ENCODE results near the gene PTCSC3.

Gene PTCSC3

GRCh38 chr14:36176524-36176923 is at the start of gene PTCSC3:
TSS of gene PTCSC3 (minus strand) at chr14:36176722.
- Histone ChIP-seq H3K9ac (ENCODE audit: low read depth, low read length) (no peak within 1 kb of the TSS), H3K4me3 (ENCODE audit: low read depth, low read length) (no peak within 1 kb of the TSS), H3K27ac (ENCODE audit: low read depth, low read length) (no peak within 1 kb of the TSS), H3K27me3 (ENCODE audit: control insufficient read depth, insufficient read depth, low read length) (no peaks in the 10 kb centered on the region), H3K4me1 (ENCODE audit: control insufficient read depth, insufficient read depth, low read length) (no peaks in the 10 kb centered on the region), H3K9me3 (ENCODE audit: control insufficient read depth, insufficient read depth, low read length) (no peaks in the 10 kb centered on the region), H3K36me3 (ENCODE audit: control insufficient read depth, insufficient read depth, low read length) (no peaks in the 10 kb centered on the region)

- Histone ChIP-seq H3K4me1 (ENCODE audit: control insufficient read depth, insufficient read depth, low read length) (peaks cover 28% of the 10 kb centered on the region), H3K36me3 (ENCODE audit: control insufficient read depth, insufficient read depth, low read length) (no peaks in the 10 kb centered on the region), H3K27me3 (ENCODE audit: control insufficient read depth, insufficient read depth, low read length) (no peaks in the 10 kb centered on the region), H3K27ac (ENCODE audit: low read depth, low read length) (no peak overlapping the region), H3K9me3 (ENCODE audit: control insufficient read depth, insufficient read depth, low read length) (no peaks in the 10 kb centered on the region), H3K9ac (ENCODE audit: low read depth, low read length) (no peak overlapping the region), H3K4me3 (ENCODE audit: low read depth, low read length) (no peak overlapping the region)
These were observed 49.6 kb upstream of the PTCSC3 start for GRCh38 chr14:36226164-36226563.

GRCh38 chr14:36224176-36224575 is 47.7 kb upstream of the PTCSC3 start:
- Histone ChIP-seq H3K27me3 (ENCODE audit: control insufficient read depth, insufficient read depth, low read length) (no peaks in the 10 kb centered on the region), H3K27ac (ENCODE audit: low read depth, low read length) (no peak overlapping the region), H3K4me1 (ENCODE audit: control insufficient read depth, insufficient read depth, low read length) (peaks cover 24% of the 10 kb centered on the region), H3K36me3 (ENCODE audit: control insufficient read depth, insufficient read depth, low read length) (no peaks in the 10 kb centered on the region), H3K9me3 (ENCODE audit: control insufficient read depth, insufficient read depth, low read length) (no peaks in the 10 kb centered on the region), H3K9ac (ENCODE audit: low read depth, low read length) (no peak overlapping the region), H3K4me3 (ENCODE audit: low read depth, low read length) (no peak overlapping the region)

- Histone ChIP-seq H3K27me3 (ENCODE audit: control insufficient read depth, insufficient read depth, low read length) (no peaks in the 10 kb centered on the region), H3K36me3 (ENCODE audit: control insufficient read depth, insufficient read depth, low read length) (no peaks in the 10 kb centered on the region), H3K9me3 (ENCODE audit: control insufficient read depth, insufficient read depth, low read length) (no peaks in the 10 kb centered on the region), H3K27ac (ENCODE audit: low read depth, low read length) (no peak overlapping the region), H3K4me3 (ENCODE audit: low read depth, low read length) (no peak overlapping the region), H3K4me1 (ENCODE audit: control insufficient read depth, insufficient read depth, low read length) (peaks cover 20% of the 10 kb centered on the region), H3K9ac (ENCODE audit: low read depth, low read length) (no peak overlapping the region)
These were observed 47.0 kb upstream of the PTCSC3 start for GRCh38 chr14:36223558-36223957.

GRCh38 chr14:36222952-36223468 is 46.5 kb upstream of the PTCSC3 start:
- Histone ChIP-seq H3K4me1 (ENCODE audit: control insufficient read depth, insufficient read depth, low read length) (peaks cover 18% of the 10 kb centered on the region), H3K27me3 (ENCODE audit: control insufficient read depth, insufficient read depth, low read length) (no peaks in the 10 kb centered on the region), H3K36me3 (ENCODE audit: control insufficient read depth, insufficient read depth, low read length) (no peaks in the 10 kb centered on the region), H3K9ac (ENCODE audit: low read depth, low read length) (peak overlapping the region; percentile 26; the same call in 1 of the 2 replicates), H3K4me3 (ENCODE audit: low read depth, low read length) (no peak overlapping the region), H3K27ac (ENCODE audit: low read depth, low read length) (no peak overlapping the region), H3K9me3 (ENCODE audit: control insufficient read depth, insufficient read depth, low read length) (no peaks in the 10 kb centered on the region)

GRCh38 chr14:36222337-36222736 is 45.8 kb upstream of the PTCSC3 start:
- no peaks in the 10 kb centered on the region for H3K36me3 ChIP-seq (ENCODE audit: control insufficient read depth, insufficient read depth, low read length)
- H3K9me3 ChIP-seq (ENCODE audit: control insufficient read depth, insufficient read depth, low read length): no peaks in the 10 kb centered on the region
- no peaks in the 10 kb centered on the region for H3K27me3 ChIP-seq (ENCODE audit: control insufficient read depth, insufficient read depth, low read length)
- H3K9ac ChIP-seq (ENCODE audit: low read depth, low read length): no peak overlapping the region
- H3K4me1 ChIP-seq (ENCODE audit: control insufficient read depth, insufficient read depth, low read length): peaks cover 23% of the 10 kb centered on the region
- no peak overlapping the region for H3K27ac ChIP-seq (ENCODE audit: low read depth, low read length)
- H3K4me3 ChIP-seq (ENCODE audit: low read depth, low read length): no peak overlapping the region

- peaks cover 23% of the 10 kb centered on the region for H3K4me1 ChIP-seq (ENCODE audit: control insufficient read depth, insufficient read depth, low read length)
- H3K9ac ChIP-seq (ENCODE audit: low read depth, low read length): no peak overlapping the region
- no peak overlapping the region for H3K4me3 ChIP-seq (ENCODE audit: low read depth, low read length)
- H3K9me3 ChIP-seq (ENCODE audit: control insufficient read depth, insufficient read depth, low read length): no peaks in the 10 kb centered on the region
- H3K36me3 ChIP-seq (ENCODE audit: control insufficient read depth, insufficient read depth, low read length): no peaks in the 10 kb centered on the region
- H3K27ac ChIP-seq (ENCODE audit: low read depth, low read length): no peak overlapping the region
- H3K27me3 ChIP-seq (ENCODE audit: control insufficient read depth, insufficient read depth, low read length): no peaks in the 10 kb centered on the region
These were observed 44.6 kb upstream of the PTCSC3 start for GRCh38 chr14:36221112-36221511.

- Histone ChIP-seq H3K9me3 (ENCODE audit: control insufficient read depth, insufficient read depth, low read length) (no peaks in the 10 kb centered on the region), H3K36me3 (ENCODE audit: control insufficient read depth, insufficient read depth, low read length) (no peaks in the 10 kb centered on the region), H3K9ac (ENCODE audit: low read depth, low read length) (no peak overlapping the region), H3K27me3 (ENCODE audit: control insufficient read depth, insufficient read depth, low read length) (no peaks in the 10 kb centered on the region), H3K27ac (ENCODE audit: low read depth, low read length) (no peak overlapping the region), H3K4me1 (ENCODE audit: control insufficient read depth, insufficient read depth, low read length) (peaks cover 40% of the 10 kb centered on the region), H3K4me3 (ENCODE audit: low read depth, low read length) (no peak overlapping the region)
These were observed 41.2 kb upstream of the PTCSC3 start for GRCh38 chr14:36217732-36218131.

GRCh38 chr14:36217027-36217426 is 40.5 kb upstream of the PTCSC3 start:
- H3K36me3 ChIP-seq (ENCODE audit: control insufficient read depth, insufficient read depth, low read length): no peaks in the 10 kb centered on the region
- H3K9ac ChIP-seq (ENCODE audit: low read depth, low read length): no peak overlapping the region
- no peak overlapping the region for H3K4me3 ChIP-seq (ENCODE audit: low read depth, low read length)
- no peaks in the 10 kb centered on the region for H3K27me3 ChIP-seq (ENCODE audit: control insufficient read depth, insufficient read depth, low read length)
- no peak overlapping the region for H3K27ac ChIP-seq (ENCODE audit: low read depth, low read length)
- no peaks in the 10 kb centered on the region for H3K9me3 ChIP-seq (ENCODE audit: control insufficient read depth, insufficient read depth, low read length)
- H3K4me1 ChIP-seq (ENCODE audit: control insufficient read depth, insufficient read depth, low read length): peaks cover 36% of the 10 kb centered on the region

GRCh38 chr14:36215217-36215598 is 38.7 kb upstream of the PTCSC3 start:
- H3K36me3 ChIP-seq (ENCODE audit: control insufficient read depth, insufficient read depth, low read length): no peaks in the 10 kb centered on the region
- no peak overlapping the region for H3K27ac ChIP-seq (ENCODE audit: low read depth, low read length)
- H3K4me1 ChIP-seq (ENCODE audit: control insufficient read depth, insufficient read depth, low read length): peaks cover 29% of the 10 kb centered on the region
- no peaks in the 10 kb centered on the region for H3K9me3 ChIP-seq (ENCODE audit: control insufficient read depth, insufficient read depth, low read length)
- H3K9ac ChIP-seq (ENCODE audit: low read depth, low read length): no peak overlapping the region
- H3K27me3 ChIP-seq (ENCODE audit: control insufficient read depth, insufficient read depth, low read length): no peaks in the 10 kb centered on the region
- no peak overlapping the region for H3K4me3 ChIP-seq (ENCODE audit: low read depth, low read length)

- Histone ChIP-seq H3K36me3 (ENCODE audit: control insufficient read depth, insufficient read depth, low read length) (no peaks in the 10 kb centered on the region), H3K4me3 (ENCODE audit: low read depth, low read length) (no peak overlapping the region), H3K9me3 (ENCODE audit: control insufficient read depth, insufficient read depth, low read length) (no peaks in the 10 kb centered on the region), H3K4me1 (ENCODE audit: control insufficient read depth, insufficient read depth, low read length) (peaks cover 29% of the 10 kb centered on the region), H3K9ac (ENCODE audit: low read depth, low read length) (no peak overlapping the region), H3K27ac (ENCODE audit: low read depth, low read length) (no peak overlapping the region), H3K27me3 (ENCODE audit: control insufficient read depth, insufficient read depth, low read length) (no peaks in the 10 kb centered on the region)
These were observed 38.1 kb upstream of the PTCSC3 start for GRCh38 chr14:36214476-36215216.

Measured in HUES48 (cell line).